Natural killer cell (primary cell): ENCODE measurements around the gene NUP98. TPM values are rescaled to one million over a fixed set of nuclear protein-coding genes. Genes with fewer than 3 reads are reported as not detected.

Experiments used
- ATAC-seq, 3 donors: fragments of 150-1000 bp in 2 of 3; fragments of 200-7000 bp in 1 of 3; cut with Tn5 transposase; 1 replicate in 1 of 3; 2 replicates in 2 of 3; pipeline ENCODE4 v1.10.0; 2021; ENCODE audit warnings: mild to moderate bottlenecking in 2 of 3, moderate library complexity in 2 of 3
- DNase-seq, 2 donors: peaks; one replicate each; pipeline versions ENCODE4 v3.0.0 to v3.0.0-alpha.2; 2013 to 2021; ENCODE audit warnings: mixed read lengths in 1 of 2
- H3K27ac ChIP-seq: one replicate; pipeline ENCODE4 v1.5.1; 2013; ENCODE audit warnings: mild to moderate bottlenecking, low read length
- H3K27me3 ChIP-seq: one replicate; pipeline ENCODE4 v1.6.1; 2013; ENCODE audit warnings: low read length; ENCODE audit not compliant: control insufficient read depth, insufficient read depth
- H3K36me3 ChIP-seq: one replicate; pipeline ENCODE4 v1.6.1; 2013; ENCODE audit warnings: low read length; ENCODE audit not compliant: control insufficient read depth, insufficient read depth
- H3K4me1 ChIP-seq: one replicate; pipeline ENCODE4 v1.6.1; 2013; ENCODE audit warnings: low read length; ENCODE audit not compliant: control insufficient read depth, insufficient read depth
- H3K4me3 ChIP-seq: one replicate; pipeline ENCODE4 v1.5.1; 2013; ENCODE audit warnings: low read length
- H3K9me3 ChIP-seq: one replicate; pipeline ENCODE4 v1.6.1; 2013; ENCODE audit warnings: low read length; ENCODE audit not compliant: control insufficient read depth, insufficient read depth
- H3K27ac Mint-ChIP-seq, 2 donors: one replicate each; pipeline ENCODE4 v1.8.0; 2022; ENCODE audit warnings: mild to moderate bottlenecking in 2 of 2, mixed read lengths in 2 of 2, moderate library complexity in 1 of 2
- H3K27me3 Mint-ChIP-seq, 2 donors: one replicate each; pipeline ENCODE4 v1.8.0; 2022; ENCODE audit warnings: low read depth in 2 of 2, mixed read lengths in 2 of 2
- H3K36me3 Mint-ChIP-seq: one replicate; pipeline ENCODE4 v1.8.0; 2022; ENCODE audit warnings: mixed read lengths
- H3K4me1 Mint-ChIP-seq, 2 donors: one replicate each; pipeline ENCODE4 v1.8.0; 2022; ENCODE audit warnings: mixed read lengths in 2 of 2
- H3K4me3 Mint-ChIP-seq: one replicate; pipeline ENCODE4 v1.8.0; 2022; ENCODE audit warnings: mild to moderate bottlenecking, moderate library complexity, mixed read lengths
- H3K9me3 Mint-ChIP-seq, 2 donors: one replicate each; pipeline ENCODE4 v1.8.0; 2022; ENCODE audit warnings: mixed read lengths in 2 of 2
- CTCF ChIP-seq: fragments of 200-600 bp; IDR thresholded peaks from one replicate; pipeline ENCODE4 v1.8.0; 2022; ENCODE audit warnings: antibody characterized with exemption
- WGBS: methylation state at CpG from one replicate; pipeline ENCODE4 v1.1.7; 2013; ENCODE audit warnings: missing lambda C conversion rate; ENCODE audit not compliant: insufficient coverage; 5-methylcytosine and 5-hydroxymethylcytosine counted together
- intact Hi-C: fragments of 100-400 bp; cut with micrococcal nuclease; formaldehyde crosslinking; loops from one replicate; pipeline ENCODE4 v1.14.2; 2022
- total RNA-seq, 4 donors: library from RNA; stranded (reverse); fragments of 120-200 nt in 1 of 4; gene quantifications; one replicate each; pipeline versions ENCODE4 v1.2.3 to v1.2.4, GENCODE V29; 2013 to 2022

NUP98 gene
- total RNA-seq, 3 donors from 2014 or later (not counting 1 experiment from before 2014, with no cell fraction given), result 88.5 to 103 (median 92.8) TPM

- intact Hi-C loops, result no loop called here
- H3K4me3 Mint-ChIP-seq, result no peak overlapping the region
- Histone ChIP-seq H3K4me1 (peaks cover 14% of the 10 kb centered on the region), H3K4me3 (no peak overlapping the region), H3K27ac (no peak overlapping the region), H3K9me3 (no peaks in the 10 kb centered on the region), H3K27me3 (no peaks in the 10 kb centered on the region), H3K36me3 (peaks cover 11% of the 10 kb centered on the region)
- no peak for DNase-seq
- no peaks in the 10 kb centered on the region for H3K27me3 Mint-ChIP-seq
- no peaks in the 10 kb centered on the region for H3K9me3 Mint-ChIP-seq
- peak overlapping the region in 1 of 2 donors; percentile 95 for H3K27ac Mint-ChIP-seq
- TF ChIP-seq CTCF, result no peak
- no peak for ATAC-seq
- H3K36me3 Mint-ChIP-seq, result peaks cover 3% of the 10 kb centered on the region
- 85% methylated on average over 4 of the region's 4 CpGs for WGBS
- H3K4me1 Mint-ChIP-seq, result peaks cover 39 to 52% of the 10 kb centered on the region in 2 donors
Observed at GRCh38 chr11:3783611-3784010, 13.7 kb downstream of the NUP98 start.

- no peak overlapping the region for H3K4me3 ChIP-seq
- no peaks in the 10 kb centered on the region for H3K27me3 Mint-ChIP-seq
- intact Hi-C loops, result no loop called here
- no peak overlapping the region for H3K27ac ChIP-seq
- no peak for DNase-seq
- peaks cover 8% of the 10 kb centered on the region for H3K36me3 Mint-ChIP-seq
- no peak for ATAC-seq
- peaks cover 17% of the 10 kb centered on the region for H3K36me3 ChIP-seq
- H3K4me1 ChIP-seq, result peaks cover 14% of the 10 kb centered on the region
- peak overlapping the region in 1 of 2 donors; percentile 57 for H3K27ac Mint-ChIP-seq
- no peak overlapping the region for H3K4me3 Mint-ChIP-seq
- H3K9me3 ChIP-seq, result no peaks in the 10 kb centered on the region
- 92% methylated on average over 5 of the region's 5 CpGs for whole genome bisulfite sequencing
- no peaks in the 10 kb centered on the region for H3K9me3 Mint-ChIP-seq
- H3K4me1 Mint-ChIP-seq, result peaks cover 37 to 49% of the 10 kb centered on the region in 2 donors
- TF ChIP-seq CTCF, result no peak
- no peaks in the 10 kb centered on the region for H3K27me3 ChIP-seq
Observed at GRCh38 chr11:3782963-3783362, 14.4 kb downstream of the NUP98 start.

- Mint-ChIP-seq H3K4me3 (no peak overlapping the region), H3K36me3 (peaks cover 8% of the 10 kb centered on the region), H3K9me3 (no peaks in the 10 kb centered on the region), H3K27ac (peak overlapping the region; percentile 48 to 68), H3K4me1 (peaks cover 26 to 35% of the 10 kb centered on the region in 2 donors), H3K27me3 (no peaks in the 10 kb centered on the region)
- WGBS, result no CpG with 5 or more reads among the region's 2 CpGs
- Histone ChIP-seq H3K36me3 (peaks cover 28% of the 10 kb centered on the region), H3K27me3 (no peaks in the 10 kb centered on the region), H3K4me1 (peaks cover 14% of the 10 kb centered on the region), H3K4me3 (no peak overlapping the region), H3K27ac (no peak overlapping the region), H3K9me3 (no peaks in the 10 kb centered on the region)
- DNase-seq, result no peak
- TF ChIP-seq CTCF, result no peak
- no peak for ATAC-seq
- intact Hi-C loops, result no loop called here
Observed at GRCh38 chr11:3781423-3781822, 15.9 kb downstream of the NUP98 start.

- no peaks in the 10 kb centered on the region for H3K27me3 Mint-ChIP-seq
- no peaks in the 10 kb centered on the region for H3K9me3 Mint-ChIP-seq
- Histone ChIP-seq H3K36me3 (peaks cover 69% of the 10 kb centered on the region), H3K27me3 (no peaks in the 10 kb centered on the region), H3K27ac (no peak overlapping the region), H3K9me3 (no peaks in the 10 kb centered on the region), H3K4me3 (no peak overlapping the region), H3K4me1 (no peaks in the 10 kb centered on the region)
- DNase-seq, result no peak
- WGBS, result 85% methylated on average over 7 of the region's 7 CpGs
- intact Hi-C loops, result no loop called here
- no peaks in the 10 kb centered on the region for H3K4me1 Mint-ChIP-seq
- no peak for TF ChIP-seq CTCF
- H3K27ac Mint-ChIP-seq, result peak overlapping the region in 1 of 2 donors; percentile 18
- no peak overlapping the region for H3K4me3 Mint-ChIP-seq
- ATAC-seq, result no peak
- peaks cover 25% of the 10 kb centered on the region for H3K36me3 Mint-ChIP-seq
Observed at GRCh38 chr11:3775736-3776406, 21.5 kb downstream of the NUP98 start.
